Measurements from ENCODE around the gene CNEP1R1.
A peak's percentile ranks its signal among the peaks of the same experiment; 100 is the strongest.
"Not testable (repeated sequence)": the region's sequence is repeated elsewhere in the genome, so short reads cannot be mapped to it uniquely, and the experiment has no call there.

Gene CNEP1R1

GRCh38 chr16:50012182-50012581, 12.8 kb upstream of the CNEP1R1 start:
- no peak for FAIRE-seq
- no peak for TF ChIP-seq POU2F2 (IDR thresholded peaks at IDR 0.05; ENCODE audit: low read depth, low read length)
- TF ChIP-seq POLR2A (IDR thresholded peaks at IDR 0.05; ENCODE audit: low read depth, low read length): no peak
- no peak for TF ChIP-seq PAX5 (IDR thresholded peaks at IDR 0.05; ENCODE audit: insufficient read depth, low read length, severe bottlenecking)
- TF ChIP-seq TAF1 (IDR thresholded peaks at IDR 0.05; ENCODE audit: low read depth, low read length): no peak
- TF ChIP-seq POLR2AphosphoS5 (IDR thresholded peaks at IDR 0.05; ENCODE audit: low read depth, low read length): no peak
- TF ChIP-seq SPI1 (IDR thresholded peaks at IDR 0.05; ENCODE audit: low read depth, low read length): no peak
- DNase-seq (ENCODE audit: insufficient read length, low spot score): no peak

DNA sequence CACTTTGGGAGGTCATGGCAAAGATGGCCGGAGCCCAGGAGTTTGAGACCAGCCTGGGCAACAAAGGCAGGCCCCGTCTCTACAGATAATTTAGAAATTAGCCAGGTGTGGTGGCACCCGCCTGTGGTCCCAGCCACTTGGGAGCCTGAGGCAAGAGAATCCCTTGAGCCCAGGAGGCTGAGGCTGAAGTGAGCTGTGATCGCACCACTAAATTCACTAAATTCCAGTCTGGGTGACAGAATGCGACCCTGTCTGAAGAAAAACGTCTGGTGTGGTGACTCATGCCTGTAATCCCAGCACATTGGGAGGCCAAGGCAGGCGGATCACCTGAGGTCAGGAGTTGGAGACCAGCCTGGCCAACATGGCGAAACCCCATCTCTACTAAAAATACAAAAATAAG, 10.8 kb upstream of the CNEP1R1 start:
- not testable (repeated sequence) for FAIRE-seq; DNase-seq (ENCODE audit: insufficient read length, low spot score)

GRCh38 chr16:50015631-50016030, 9.4 kb upstream of the CNEP1R1 start:
- TF ChIP-seq POU2F2 (IDR thresholded peaks at IDR 0.05; ENCODE audit: low read depth, low read length): no peak
- TF ChIP-seq PAX5 (IDR thresholded peaks at IDR 0.05; ENCODE audit: insufficient read depth, low read length, severe bottlenecking): no peak
- TF ChIP-seq POLR2AphosphoS5 (IDR thresholded peaks at IDR 0.05; ENCODE audit: low read depth, low read length): no peak
- TF ChIP-seq SPI1 (IDR thresholded peaks at IDR 0.05; ENCODE audit: low read depth, low read length): no peak
- TF ChIP-seq POLR2A (IDR thresholded peaks at IDR 0.05; ENCODE audit: low read depth, low read length): no peak
- TF ChIP-seq TAF1 (IDR thresholded peaks at IDR 0.05; ENCODE audit: low read depth, low read length): no peak
- DNase-seq (ENCODE audit: insufficient read length, low spot score): no peak
- no peak for FAIRE-seq

GRCh38 chr16:50017553-50017952, 7.5 kb upstream of the CNEP1R1 start:
- no peak for DNase-seq (ENCODE audit: insufficient read length, low spot score)
- TF ChIP-seq SPI1 (IDR thresholded peaks at IDR 0.05; ENCODE audit: low read depth, low read length) (no peak), POLR2A (IDR thresholded peaks at IDR 0.05; ENCODE audit: low read depth, low read length) (no peak), PAX5 (IDR thresholded peaks at IDR 0.05; ENCODE audit: insufficient read depth, low read length, severe bottlenecking) (no peak), POU2F2 (IDR thresholded peaks at IDR 0.05; ENCODE audit: low read depth, low read length) (no peak), POLR2AphosphoS5 (IDR thresholded peaks at IDR 0.05; ENCODE audit: low read depth, low read length) (no peak), TAF1 (IDR thresholded peaks at IDR 0.05; ENCODE audit: low read depth, low read length) (no peak)

GRCh38 chr16:50021544-50021943, 3.5 kb upstream of the CNEP1R1 start:
- FAIRE-seq (no peak), DNase-seq (ENCODE audit: insufficient read length, low spot score) (no peak)
- no peak for TF ChIP-seq POLR2A (IDR thresholded peaks at IDR 0.05; ENCODE audit: low read depth, low read length)
- TF ChIP-seq SPI1 (IDR thresholded peaks at IDR 0.05; ENCODE audit: low read depth, low read length): no peak
- TF ChIP-seq POLR2AphosphoS5 (IDR thresholded peaks at IDR 0.05; ENCODE audit: low read depth, low read length): no peak
- TF ChIP-seq POU2F2 (IDR thresholded peaks at IDR 0.05; ENCODE audit: low read depth, low read length): no peak
- TF ChIP-seq TAF1 (IDR thresholded peaks at IDR 0.05; ENCODE audit: low read depth, low read length): no peak
- no peak for TF ChIP-seq PAX5 (IDR thresholded peaks at IDR 0.05; ENCODE audit: insufficient read depth, low read length, severe bottlenecking)

More at GRCh38 chr16:50017553-50017952, 7.5 kb upstream of the CNEP1R1 start:
- no peak for FAIRE-seq

GRCh38 chr16:50023641-50024040, 1.4 kb upstream of the CNEP1R1 start:
- no peak for DNase-seq (ENCODE audit: insufficient read length, low spot score)
- no peak for TF ChIP-seq POU2F2 (IDR thresholded peaks at IDR 0.05; ENCODE audit: low read depth, low read length)
- no peak for TF ChIP-seq PAX5 (IDR thresholded peaks at IDR 0.05; ENCODE audit: insufficient read depth, low read length, severe bottlenecking)
- no peak for TF ChIP-seq TAF1 (IDR thresholded peaks at IDR 0.05; ENCODE audit: low read depth, low read length)
- TF ChIP-seq SPI1 (IDR thresholded peaks at IDR 0.05; ENCODE audit: low read depth, low read length): no peak
- no peak for TF ChIP-seq POLR2A (IDR thresholded peaks at IDR 0.05; ENCODE audit: low read depth, low read length)
- TF ChIP-seq POLR2AphosphoS5 (IDR thresholded peaks at IDR 0.05; ENCODE audit: low read depth, low read length): no peak
- FAIRE-seq: no peak

GRCh38 chr16:50024207-50024606, 818 bp upstream of the CNEP1R1 start:
- DNase-seq (ENCODE audit: insufficient read length, low spot score): no peak
- peak; percentile 20 for FAIRE-seq
- TF ChIP-seq PAX5 (IDR thresholded peaks at IDR 0.05; ENCODE audit: insufficient read depth, low read length, severe bottlenecking): no peak
- TF ChIP-seq POLR2AphosphoS5 (IDR thresholded peaks at IDR 0.05; ENCODE audit: low read depth, low read length): no peak
- no peak for TF ChIP-seq POLR2A (IDR thresholded peaks at IDR 0.05; ENCODE audit: low read depth, low read length)
- no peak for TF ChIP-seq TAF1 (IDR thresholded peaks at IDR 0.05; ENCODE audit: low read depth, low read length)
- TF ChIP-seq POU2F2 (IDR thresholded peaks at IDR 0.05; ENCODE audit: low read depth, low read length): no peak
- TF ChIP-seq SPI1 (IDR thresholded peaks at IDR 0.05; ENCODE audit: low read depth, low read length): no peak

- no peak for TF ChIP-seq SPI1 (IDR thresholded peaks at IDR 0.05; ENCODE audit: low read depth, low read length)
- TF ChIP-seq TAF1 (IDR thresholded peaks at IDR 0.05; ENCODE audit: low read depth, low read length): no peak
- no peak for TF ChIP-seq POLR2AphosphoS5 (IDR thresholded peaks at IDR 0.05; ENCODE audit: low read depth, low read length)
- no peak for TF ChIP-seq POU2F2 (IDR thresholded peaks at IDR 0.05; ENCODE audit: low read depth, low read length)
- TF ChIP-seq PAX5 (IDR thresholded peaks at IDR 0.05; ENCODE audit: insufficient read depth, low read length, severe bottlenecking): no peak
- no peak for TF ChIP-seq POLR2A (IDR thresholded peaks at IDR 0.05; ENCODE audit: low read depth, low read length)
- DNase-seq (ENCODE audit: insufficient read length, low spot score): peak; percentile 27
- FAIRE-seq: peak; percentile 38
These were observed 509 bp downstream of the CNEP1R1 start for GRCh38 chr16:50025537-50025931.

GRCh38 chr16:50027829-50028228, 2.8 kb downstream of the CNEP1R1 start:
- FAIRE-seq (no peak), DNase-seq (ENCODE audit: insufficient read length, low spot score) (no peak)
- TF ChIP-seq SPI1 (IDR thresholded peaks at IDR 0.05; ENCODE audit: low read depth, low read length) (no peak), POLR2AphosphoS5 (IDR thresholded peaks at IDR 0.05; ENCODE audit: low read depth, low read length) (no peak), POLR2A (IDR thresholded peaks at IDR 0.05; ENCODE audit: low read depth, low read length) (no peak), PAX5 (IDR thresholded peaks at IDR 0.05; ENCODE audit: insufficient read depth, low read length, severe bottlenecking) (no peak), TAF1 (IDR thresholded peaks at IDR 0.05; ENCODE audit: low read depth, low read length) (no peak), POU2F2 (IDR thresholded peaks at IDR 0.05; ENCODE audit: low read depth, low read length) (no peak)

- no peak for FAIRE-seq
- no peak for DNase-seq (ENCODE audit: insufficient read length, low spot score)
- TF ChIP-seq POLR2AphosphoS5 (IDR thresholded peaks at IDR 0.05; ENCODE audit: low read depth, low read length): no peak
- TF ChIP-seq SPI1 (IDR thresholded peaks at IDR 0.05; ENCODE audit: low read depth, low read length): no peak
- TF ChIP-seq TAF1 (IDR thresholded peaks at IDR 0.05; ENCODE audit: low read depth, low read length): no peak
- no peak for TF ChIP-seq PAX5 (IDR thresholded peaks at IDR 0.05; ENCODE audit: insufficient read depth, low read length, severe bottlenecking)
- no peak for TF ChIP-seq POU2F2 (IDR thresholded peaks at IDR 0.05; ENCODE audit: low read depth, low read length)
- TF ChIP-seq POLR2A (IDR thresholded peaks at IDR 0.05; ENCODE audit: low read depth, low read length): no peak
These were observed 10.5 kb downstream of the CNEP1R1 start for GRCh38 chr16:50035468-50035992.
